Measurements from ENCODE around the gene SMIM17. TPM values are rescaled to one million over a fixed set of nuclear protein-coding genes. Genes with fewer than 3 reads are reported as not detected.

SMIM17 gene
- total and polyA plus RNA-seq, 2 of the 13 experiments (the other 11 are each of a cell fraction or from before 2014, with no cell fraction given) = 0.21 to 0.53 TPM

DNA sequence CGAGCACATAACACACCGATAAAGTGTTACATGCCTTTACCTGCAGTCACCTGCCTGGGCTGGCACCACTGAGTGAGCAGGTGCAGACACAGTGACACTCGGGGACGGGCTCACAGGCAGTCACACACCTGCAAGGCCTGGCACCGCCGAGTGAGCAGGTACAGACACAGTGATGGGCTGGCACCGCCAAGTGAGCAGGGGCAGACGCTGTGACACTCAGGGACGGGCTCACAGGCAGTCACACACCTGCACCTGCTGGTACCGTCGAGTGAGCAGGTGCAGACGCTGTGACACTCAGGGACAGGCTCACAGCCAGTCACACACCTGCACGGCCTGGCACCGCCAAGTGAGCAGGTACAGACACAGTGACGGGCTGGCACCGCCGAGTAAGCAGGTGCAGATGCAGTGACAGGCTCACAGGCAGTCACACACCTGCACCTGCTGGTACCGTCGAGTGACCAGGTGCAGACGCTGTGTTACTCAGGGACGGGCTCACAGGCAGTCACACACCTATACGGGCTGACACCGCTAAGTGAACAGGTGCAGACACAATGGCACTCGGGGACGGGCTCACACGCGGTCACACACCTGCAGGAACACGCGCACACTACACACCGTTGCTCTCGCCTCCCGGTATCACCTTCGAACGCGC, 28.1 kb downstream of the SMIM17 start:
- H3K4me2 ChIP-seq (ENCODE audit: low read depth, low read length) = no peak overlapping the region
- TF ChIP-seq ZC3H4 (CRISPR knock-in tag; IDR thresholded peaks at IDR 0.05; ENCODE audit: borderline replicate concordance) (no peak), KDM5B (CRISPR knock-in tag; IDR thresholded peaks at IDR 0.05; ENCODE audit: borderline replicate concordance) (no peak), SAP130 (CRISPR knock-in tag; IDR thresholded peaks at IDR 0.05; ENCODE audit: low read depth) (no peak), CENPX (CRISPR knock-in tag; IDR thresholded peaks at IDR 0.05) (no peak), KMT2A (CRISPR knock-in tag; IDR thresholded peaks at IDR 0.05) (no peak), SCMH1 (CRISPR knock-in tag; IDR thresholded peaks at IDR 0.05; ENCODE audit: borderline replicate concordance) (no peak)
- TF ChIP-seq, protein P1, sequence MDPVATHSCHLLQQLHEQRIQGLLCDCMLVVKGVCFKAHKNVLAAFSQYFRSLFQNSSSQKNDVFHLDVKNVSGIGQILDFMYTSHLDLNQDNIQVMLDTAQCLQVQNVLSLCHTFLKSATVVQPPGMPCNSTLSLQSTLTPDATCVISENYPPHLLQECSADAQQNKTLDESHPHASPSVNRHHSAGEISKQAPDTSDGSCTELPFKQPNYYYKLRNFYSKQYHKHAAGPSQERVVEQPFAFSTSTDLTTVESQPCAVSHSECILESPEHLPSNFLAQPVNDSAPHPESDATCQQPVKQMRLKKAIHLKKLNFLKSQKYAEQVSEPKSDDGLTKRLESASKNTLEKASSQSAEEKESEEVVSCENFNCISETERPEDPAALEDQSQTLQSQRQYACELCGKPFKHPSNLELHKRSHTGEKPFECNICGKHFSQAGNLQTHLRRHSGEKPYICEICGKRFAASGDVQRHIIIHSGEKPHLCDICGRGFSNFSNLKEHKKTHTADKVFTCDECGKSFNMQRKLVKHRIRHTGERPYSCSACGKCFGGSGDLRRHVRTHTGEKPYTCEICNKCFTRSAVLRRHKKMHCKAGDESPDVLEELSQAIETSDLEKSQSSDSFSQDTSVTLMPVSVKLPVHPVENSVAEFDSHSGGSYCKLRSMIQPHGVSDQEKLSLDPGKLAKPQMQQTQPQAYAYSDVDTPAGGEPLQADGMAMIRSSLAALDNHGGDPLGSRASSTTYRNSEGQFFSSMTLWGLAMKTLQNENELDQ (CRISPR knock-in tag; IDR thresholded peaks at IDR 0.05; ENCODE audit: borderline replicate concordance) = no peak
- TF ChIP-seq, protein P2, sequence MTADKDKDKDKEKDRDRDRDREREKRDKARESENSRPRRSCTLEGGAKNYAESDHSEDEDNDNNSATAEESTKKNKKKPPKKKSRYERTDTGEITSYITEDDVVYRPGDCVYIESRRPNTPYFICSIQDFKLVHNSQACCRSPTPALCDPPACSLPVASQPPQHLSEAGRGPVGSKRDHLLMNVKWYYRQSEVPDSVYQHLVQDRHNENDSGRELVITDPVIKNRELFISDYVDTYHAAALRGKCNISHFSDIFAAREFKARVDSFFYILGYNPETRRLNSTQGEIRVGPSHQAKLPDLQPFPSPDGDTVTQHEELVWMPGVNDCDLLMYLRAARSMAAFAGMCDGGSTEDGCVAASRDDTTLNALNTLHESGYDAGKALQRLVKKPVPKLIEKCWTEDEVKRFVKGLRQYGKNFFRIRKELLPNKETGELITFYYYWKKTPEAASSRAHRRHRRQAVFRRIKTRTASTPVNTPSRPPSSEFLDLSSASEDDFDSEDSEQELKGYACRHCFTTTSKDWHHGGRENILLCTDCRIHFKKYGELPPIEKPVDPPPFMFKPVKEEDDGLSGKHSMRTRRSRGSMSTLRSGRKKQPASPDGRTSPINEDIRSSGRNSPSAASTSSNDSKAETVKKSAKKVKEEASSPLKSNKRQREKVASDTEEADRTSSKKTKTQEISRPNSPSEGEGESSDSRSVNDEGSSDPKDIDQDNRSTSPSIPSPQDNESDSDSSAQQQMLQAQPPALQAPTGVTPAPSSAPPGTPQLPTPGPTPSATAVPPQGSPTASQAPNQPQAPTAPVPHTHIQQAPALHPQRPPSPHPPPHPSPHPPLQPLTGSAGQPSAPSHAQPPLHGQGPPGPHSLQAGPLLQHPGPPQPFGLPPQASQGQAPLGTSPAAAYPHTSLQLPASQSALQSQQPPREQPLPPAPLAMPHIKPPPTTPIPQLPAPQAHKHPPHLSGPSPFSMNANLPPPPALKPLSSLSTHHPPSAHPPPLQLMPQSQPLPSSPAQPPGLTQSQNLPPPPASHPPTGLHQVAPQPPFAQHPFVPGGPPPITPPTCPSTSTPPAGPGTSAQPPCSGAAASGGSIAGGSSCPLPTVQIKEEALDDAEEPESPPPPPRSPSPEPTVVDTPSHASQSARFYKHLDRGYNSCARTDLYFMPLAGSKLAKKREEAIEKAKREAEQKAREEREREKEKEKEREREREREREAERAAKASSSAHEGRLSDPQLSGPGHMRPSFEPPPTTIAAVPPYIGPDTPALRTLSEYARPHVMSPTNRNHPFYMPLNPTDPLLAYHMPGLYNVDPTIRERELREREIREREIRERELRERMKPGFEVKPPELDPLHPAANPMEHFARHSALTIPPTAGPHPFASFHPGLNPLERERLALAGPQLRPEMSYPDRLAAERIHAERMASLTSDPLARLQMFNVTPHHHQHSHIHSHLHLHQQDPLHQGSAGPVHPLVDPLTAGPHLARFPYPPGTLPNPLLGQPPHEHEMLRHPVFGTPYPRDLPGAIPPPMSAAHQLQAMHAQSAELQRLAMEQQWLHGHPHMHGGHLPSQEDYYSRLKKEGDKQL (CRISPR knock-in tag; IDR thresholded peaks at IDR 0.05; ENCODE audit: low read depth) = no peak
- TF ChIP-seq, protein P3, sequence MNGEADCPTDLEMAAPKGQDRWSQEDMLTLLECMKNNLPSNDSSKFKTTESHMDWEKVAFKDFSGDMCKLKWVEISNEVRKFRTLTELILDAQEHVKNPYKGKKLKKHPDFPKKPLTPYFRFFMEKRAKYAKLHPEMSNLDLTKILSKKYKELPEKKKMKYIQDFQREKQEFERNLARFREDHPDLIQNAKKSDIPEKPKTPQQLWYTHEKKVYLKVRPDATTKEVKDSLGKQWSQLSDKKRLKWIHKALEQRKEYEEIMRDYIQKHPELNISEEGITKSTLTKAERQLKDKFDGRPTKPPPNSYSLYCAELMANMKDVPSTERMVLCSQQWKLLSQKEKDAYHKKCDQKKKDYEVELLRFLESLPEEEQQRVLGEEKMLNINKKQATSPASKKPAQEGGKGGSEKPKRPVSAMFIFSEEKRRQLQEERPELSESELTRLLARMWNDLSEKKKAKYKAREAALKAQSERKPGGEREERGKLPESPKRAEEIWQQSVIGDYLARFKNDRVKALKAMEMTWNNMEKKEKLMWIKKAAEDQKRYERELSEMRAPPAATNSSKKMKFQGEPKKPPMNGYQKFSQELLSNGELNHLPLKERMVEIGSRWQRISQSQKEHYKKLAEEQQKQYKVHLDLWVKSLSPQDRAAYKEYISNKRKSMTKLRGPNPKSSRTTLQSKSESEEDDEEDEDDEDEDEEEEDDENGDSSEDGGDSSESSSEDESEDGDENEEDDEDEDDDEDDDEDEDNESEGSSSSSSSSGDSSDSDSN (CRISPR knock-in tag; IDR thresholded peaks at IDR 0.05) = no peak
- TF ChIP-seq, protein P4, sequence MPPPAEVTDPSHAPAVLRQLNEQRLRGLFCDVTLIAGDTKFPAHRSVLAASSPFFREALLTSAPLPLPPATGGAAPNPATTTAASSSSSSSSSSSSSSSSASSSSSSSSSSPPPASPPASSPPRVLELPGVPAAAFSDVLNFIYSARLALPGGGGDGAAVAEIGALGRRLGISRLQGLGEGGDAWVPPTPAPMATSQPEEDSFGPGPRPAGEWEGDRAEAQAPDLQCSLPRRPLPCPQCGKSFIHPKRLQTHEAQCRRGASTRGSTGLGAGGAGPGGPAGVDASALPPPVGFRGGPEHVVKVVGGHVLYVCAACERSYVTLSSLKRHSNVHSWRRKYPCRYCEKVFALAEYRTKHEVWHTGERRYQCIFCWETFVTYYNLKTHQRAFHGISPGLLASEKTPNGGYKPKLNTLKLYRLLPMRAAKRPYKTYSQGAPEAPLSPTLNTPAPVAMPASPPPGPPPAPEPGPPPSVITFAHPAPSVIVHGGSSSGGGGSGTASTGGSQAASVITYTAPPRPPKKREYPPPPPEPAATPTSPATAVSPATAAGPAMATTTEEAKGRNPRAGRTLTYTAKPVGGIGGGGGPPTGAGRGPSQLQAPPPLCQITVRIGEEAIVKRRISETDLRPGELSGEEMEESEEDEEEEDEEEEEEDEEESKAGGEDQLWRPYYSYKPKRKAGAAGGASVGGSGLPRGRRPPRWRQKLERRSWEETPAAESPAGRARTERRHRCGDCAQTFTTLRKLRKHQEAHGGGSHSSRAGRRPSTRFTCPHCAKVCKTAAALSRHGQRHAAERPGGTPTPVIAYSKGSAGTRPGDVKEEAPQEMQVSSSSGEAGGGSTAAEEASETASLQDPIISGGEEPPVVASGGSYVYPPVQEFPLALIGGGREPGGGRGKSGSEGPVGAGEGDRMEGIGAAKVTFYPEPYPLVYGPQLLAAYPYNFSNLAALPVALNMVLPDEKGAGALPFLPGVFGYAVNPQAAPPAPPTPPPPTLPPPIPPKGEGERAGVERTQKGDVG (CRISPR knock-in tag; IDR thresholded peaks at IDR 0.05; ENCODE audit: borderline replicate concordance) = no peak

More for the DNA sequence above, 28.1 kb downstream of the SMIM17 start:
- Histone ChIP-seq H3K79me2 (ENCODE audit: insufficient read depth, low read length) (no peaks in the 10 kb centered on the region), H3K9ac (ENCODE audit: insufficient read depth, low read depth, low read length) (no peak overlapping the region), H4K20me1 (ENCODE audit: insufficient read depth, low read length) (no peaks in the 10 kb centered on the region), H3K4me3 (replicated peaks in 1 of 3; ENCODE audit: insufficient read depth in 1 of 3, low read depth in 2 of 3, low read length in 3 of 3) (no peak overlapping the region), H2AFZ (ENCODE audit: low read length) (no peak overlapping the region), H3K27me3 (ENCODE audit: control insufficient read depth in 1 of 2, insufficient read depth in 2 of 2, low read length in 2 of 2) (no peaks in the 10 kb centered on the region), H3K36me3 (replicated peaks in 1 of 2; ENCODE audit: control insufficient read depth in 1 of 2, insufficient read depth in 2 of 2, low read length in 2 of 2) (no peaks in the 10 kb centered on the region), H3K27ac (ENCODE audit: extremely low read length, insufficient read depth, low read length) (no peak overlapping the region), H3K9me3 (ENCODE audit: low read length) (no peaks in the 10 kb centered on the region; the same call in 1 of the 2 replicates), H3K4me1 (ENCODE audit: insufficient read depth, low read length) (no peaks in the 10 kb centered on the region)
- FAIRE-seq (no peak), DNase-seq (ENCODE audit: low spot score) (no peak), ATAC-seq (no peak; the same call in 2 of the 3 replicates)
- BruUV-seq (replicated peaks) = no TSS peak
- intact Hi-C loops (cut with micrococcal nuclease; ENCODE audit: unreplicated experiment) = no loop called here
- 72% methylated on average over 17 of the region's 35 CpGs for WGBS (ENCODE audit: low lambda C conversion rate)
- ChIA-PET POLR2A (no interaction called here), CTCF (ENCODE audit: low intra/inter-chr PET ratio, low total read pairs) (no interaction called here)
- in situ Hi-C loops (cut with HindIII; ENCODE audit: extremely low pct_ligation_motif_present, low pct_unique_long_range_greater_than_20kb) = no loop called here

All from HepG2 (cell line).